Subcutaneous abdominal adipose tissue (tissue), 5 donors: ENCODE results near the gene TNFRSF4.

Source experiments
- H3K27ac ChIP-seq: one replicate; pipeline ENCODE4 v1.7.0; 2013; ENCODE audit warnings: low read depth, mild to moderate bottlenecking, inconsistent platforms, low read length, moderate library complexity
- H3K27me3 ChIP-seq, 5 donors: one replicate each; pipeline ENCODE4 v1.7.0; 2013; ENCODE audit warnings: low read length in 5 of 5, inconsistent platforms in 1 of 5; ENCODE audit not compliant: control insufficient read depth in 5 of 5, insufficient read depth in 4 of 5
- H3K36me3 ChIP-seq, 5 donors: one replicate each; pipeline ENCODE4 v1.7.0; 2013; ENCODE audit warnings: low read length in 5 of 5; ENCODE audit not compliant: control insufficient read depth in 5 of 5, insufficient read depth in 5 of 5
- H3K4me1 ChIP-seq, 5 donors: one replicate each; pipeline ENCODE4 v1.7.0; 2013; ENCODE audit warnings: low read length in 5 of 5, mild to moderate bottlenecking in 3 of 5, moderate library complexity in 1 of 5; ENCODE audit not compliant: control insufficient read depth in 5 of 5, insufficient read depth in 5 of 5
- H3K4me3 ChIP-seq, 5 donors: one replicate each; pipeline ENCODE4 v1.7.0; 2013; ENCODE audit warnings: low read length in 5 of 5, low read depth in 1 of 5
- H3K9ac ChIP-seq, 5 donors: one replicate each; pipeline ENCODE4 v1.7.0; 2013; ENCODE audit warnings: low read length in 5 of 5, mild to moderate bottlenecking in 4 of 5, moderate library complexity in 3 of 5
- H3K9me3 ChIP-seq, 5 donors: one replicate each; pipeline ENCODE4 v1.7.0; 2013; ENCODE audit warnings: low read length in 5 of 5; ENCODE audit not compliant: control insufficient read depth in 5 of 5
- donor health status: healthy.
- donor health status: healthy.
- donor health status: healthy.
- donor health status: healthy.
- donor health status: healthy.

TNFRSF4 gene

GRCh38 chr1:1232796-1233566 lies 19.0 kb upstream of the TNFRSF4 start:
- H3K27me3 ChIP-seq, result peaks cover 8 to 16% (median 11%) of the 10 kb centered on the region in 5 donors
- H3K4me3 ChIP-seq, result peak overlapping the region in 4 of 5 donors; percentile 52 to 63 (median 58)
- H3K9me3 ChIP-seq, result peaks cover 0 to 4% (median 0%) of the 10 kb centered on the region in 5 donors
- no peak overlapping the region for H3K27ac ChIP-seq
- peaks cover 9 to 41% (median 35%) of the 10 kb centered on the region in 5 donors for H3K4me1 ChIP-seq
- peaks cover 0 to 28% (median 16%) of the 10 kb centered on the region in 5 donors for H3K36me3 ChIP-seq
- no peak overlapping the region for H3K9ac ChIP-seq

- Histone ChIP-seq H3K9ac (peak within 1 kb of the TSS; percentile 65 to 98 (median 90)), H3K36me3 (peaks cover 0 to 34% (median 23%) of the 10 kb centered on the region in 5 donors), H3K4me3 (peak within 1 kb of the TSS; percentile 81 to 95 (median 92)), H3K27me3 (peaks cover under 1 to 10% (median 6%) of the 10 kb centered on the region in 5 donors), H3K27ac (peak within 1 kb of the TSS; percentile 81), H3K4me1 (peaks cover 9 to 39% (median 30%) of the 10 kb centered on the region in 5 donors), H3K9me3 (peaks cover 0 to 4% (median 0%) of the 10 kb centered on the region in 5 donors)
Measured at GRCh38 chr1:1232208-1232795, 18.3 kb upstream of the TNFRSF4 start, which contains the start of gene B3GALT6. Gene B3GALT6, plus strand, starts transcription at chr1:1232237. Its CDS starts 42 bp downstream, at chr1:1232279.

GRCh38 chr1:1231400-1232207 lies 17.7 kb upstream of the TNFRSF4 start, which contains the start of gene SDF4:
Gene SDF4, minus strand, starts transcription at chr1:1232001. Its CDS starts 3,229 bp downstream, at chr1:1228772.
- Histone ChIP-seq H3K27ac (peak within 1 kb of the TSS; percentile 81), H3K4me1 (peaks cover 9 to 37% (median 26%) of the 10 kb centered on the region in 5 donors), H3K9ac (peak within 1 kb of the TSS; percentile 65 to 98 (median 90)), H3K4me3 (peak within 1 kb of the TSS; percentile 81 to 95 (median 92)), H3K9me3 (peaks cover 0 to 4% (median 0%) of the 10 kb centered on the region in 5 donors), H3K36me3 (peaks cover 0 to 41% (median 27%) of the 10 kb centered on the region in 5 donors), H3K27me3 (peaks cover 0 to 4% (median 0%) of the 10 kb centered on the region in 5 donors)

- peak overlapping the region; percentile 81 for H3K27ac ChIP-seq
- H3K27me3 ChIP-seq, result no peaks in the 10 kb centered on the region
- peak overlapping the region; percentile 65 to 98 (median 90) for H3K9ac ChIP-seq
- peaks cover 0 to 4% (median 0%) of the 10 kb centered on the region in 5 donors for H3K9me3 ChIP-seq
- H3K4me3 ChIP-seq, result peak overlapping the region; percentile 81 to 95 (median 92)
- peaks cover 0 to 49% (median 34%) of the 10 kb centered on the region in 5 donors for H3K36me3 ChIP-seq
- peaks cover 9 to 37% (median 26%) of the 10 kb centered on the region in 5 donors for H3K4me1 ChIP-seq
Measured at GRCh38 chr1:1230656-1231399, 16.9 kb upstream of the TNFRSF4 start.

- Histone ChIP-seq H3K4me1 (peaks cover 9 to 37% (median 26%) of the 10 kb centered on the region in 5 donors), H3K4me3 (peak overlapping the region in 1 of 5 donors; percentile 3), H3K9ac (peak overlapping the region in 1 of 5 donors; percentile 31)
Measured at GRCh38 chr1:1229770-1230169, 15.8 kb upstream of the TNFRSF4 start.

GRCh38 chr1:1228596-1229321 lies 14.8 kb upstream of the TNFRSF4 start:
- Histone ChIP-seq H3K9ac (no peak overlapping the region), H3K27ac (no peak overlapping the region), H3K27me3 (no peaks in the 10 kb centered on the region), H3K9me3 (peaks cover 0 to 4% (median 0%) of the 10 kb centered on the region in 5 donors), H3K4me3 (no peak overlapping the region), H3K36me3 (peaks cover 0 to 53% (median 42%) of the 10 kb centered on the region in 5 donors), H3K4me1 (peaks cover 9 to 36% (median 26%) of the 10 kb centered on the region in 5 donors)

More at GRCh38 chr1:1229770-1230169, 15.8 kb upstream of the TNFRSF4 start:
- Histone ChIP-seq H3K27me3 (no peaks in the 10 kb centered on the region), H3K36me3 (peaks cover 0 to 54% (median 42%) of the 10 kb centered on the region in 5 donors), H3K27ac (no peak overlapping the region), H3K9me3 (peaks cover 0 to 4% (median 0%) of the 10 kb centered on the region in 5 donors)

- peaks cover 9 to 31% (median 26%) of the 10 kb centered on the region in 5 donors for H3K4me1 ChIP-seq
- H3K9ac ChIP-seq, result no peak overlapping the region
- H3K27me3 ChIP-seq, result no peaks in the 10 kb centered on the region
- H3K36me3 ChIP-seq, result peaks cover 0 to 58% (median 46%) of the 10 kb centered on the region in 5 donors
- no peak overlapping the region for H3K27ac ChIP-seq
- H3K4me3 ChIP-seq, result no peak overlapping the region
- H3K9me3 ChIP-seq, result peaks cover 0 to 4% (median 0%) of the 10 kb centered on the region in 5 donors
Measured at GRCh38 chr1:1228187-1228586, 14.2 kb upstream of the TNFRSF4 start.

GRCh38 chr1:1227386-1227785 lies 13.4 kb upstream of the TNFRSF4 start:
- Histone ChIP-seq H3K27me3 (no peaks in the 10 kb centered on the region), H3K27ac (no peak overlapping the region), H3K9me3 (no peaks in the 10 kb centered on the region), H3K4me3 (no peak overlapping the region), H3K4me1 (peaks cover 9 to 23% (median 21%) of the 10 kb centered on the region in 5 donors), H3K36me3 (peaks cover 0 to 66% (median 54%) of the 10 kb centered on the region in 5 donors), H3K9ac (no peak overlapping the region)
